MM.1S (cell line): ENCODE measurements around the gene EMC1.

Experiments used
- CTCF ChIP-seq: fragments of 300-600 bp; sonication (generic); IDR thresholded peaks from 2 replicates; pipeline ENCODE4 v1.5.1; 2016; ENCODE audit warnings: antibody characterized with exemption, low read length, mixed read lengths
- EZH2 ChIP-seq: fragments of 300-600 bp; sonication (generic); optimal IDR thresholded peaks from 2 replicates; pipeline ENCODE3; 2017; ENCODE audit warnings: low read depth, mild to moderate bottlenecking, antibody characterized with exemption, low read length, mixed read lengths
- EZH2phosphoT487 ChIP-seq: fragments of 300-600 bp; sonication (generic); IDR thresholded peaks from 2 replicates; pipeline ENCODE4 v1.6.1; 2018; ENCODE audit warnings: antibody characterized with exemption, low read length

DNA sequence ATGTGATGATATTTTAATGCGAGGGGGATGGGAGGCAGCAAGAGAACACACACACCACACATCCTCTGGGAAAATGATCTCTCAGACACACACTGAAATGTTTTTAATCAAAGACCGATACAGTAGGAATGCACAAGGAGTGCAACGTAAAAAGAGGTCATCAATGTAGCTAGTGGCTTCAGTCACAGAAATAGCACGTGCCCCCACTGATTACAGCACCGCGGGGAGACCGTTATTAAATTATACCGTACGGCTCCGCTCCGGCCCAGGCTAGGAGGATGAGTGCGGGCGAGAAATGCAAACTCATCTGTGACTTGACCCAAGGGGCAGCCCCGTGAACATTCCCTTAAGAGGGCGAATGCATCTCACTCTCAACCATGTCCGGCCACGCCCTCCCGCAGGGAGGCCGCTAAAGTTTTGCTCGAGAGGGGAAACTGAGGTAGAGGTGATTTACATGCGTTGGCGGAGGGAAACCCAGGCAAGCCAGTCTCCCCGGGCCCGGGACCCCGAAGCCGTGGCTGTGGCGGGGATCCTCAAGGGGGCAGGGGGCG is 41.8 kb downstream of the EMC1 start:
- TF ChIP-seq CTCF (no peak), EZH2 (no peak), EZH2phosphoT487 (no peak)
